Smooth muscle cell (in vitro differentiated cells): ENCODE results near the gene SP1. TPM values are rescaled to one million over a fixed set of nuclear protein-coding genes. Genes with fewer than 3 reads are reported as not detected.
"Not testable (repeated sequence)": the region's sequence is repeated elsewhere in the genome, so short reads cannot be mapped to it uniquely, and the experiment has no call there.

Source experiments
- DNase-seq: peaks from one replicate; lab custom pipeline; 2025; ENCODE audit not compliant: unreplicated experiment; lab: John Stamatoyannopoulos, UW
- H2AFZ ChIP-seq: fragments of 200-600 bp; sonication (generic); 2 replicates; pipeline ENCODE4 v1.6.0; 2016; ENCODE audit warnings: antibody characterized with exemption, low read depth, mild to moderate bottlenecking
- H3F3A ChIP-seq: fragments of 200-600 bp; sonication (generic); 2 replicates; pipeline ENCODE4 v1.6.0; 2017; ENCODE audit warnings: antibody characterized with exemption, low read depth
- H3K27ac ChIP-seq: fragments of 200-600 bp; sonication (generic); 2 replicates; pipeline ENCODE4 v1.5.1; 2016; ENCODE audit warnings: low read depth, mild to moderate bottlenecking
- H3K27me3 ChIP-seq: fragments of 200-600 bp; sonication (generic); 2 replicates; pipeline ENCODE4 v1.6.1; 2016; ENCODE audit warnings: low read depth, mild to moderate bottlenecking
- H3K36me3 ChIP-seq: fragments of 200-600 bp; sonication (generic); 2 replicates; pipeline ENCODE4 v1.5.1; 2016; ENCODE audit warnings: low read depth
- H3K4me1 ChIP-seq: fragments of 200-600 bp; sonication (generic); 2 replicates; pipeline ENCODE4 v1.5.1; 2016; ENCODE audit warnings: low read depth
- H3K4me2 ChIP-seq: fragments of 200-600 bp; sonication (generic); 2 replicates; pipeline ENCODE4 v1.6.0; 2016; ENCODE audit warnings: mild to moderate bottlenecking
- H3K4me3 ChIP-seq: fragments of 200-600 bp; sonication (generic); 2 replicates; pipeline ENCODE4 v1.5.1; 2016; ENCODE audit warnings: mild to moderate bottlenecking
- H3K79me2 ChIP-seq: fragments of 200-600 bp; sonication (generic); 2 replicates; pipeline ENCODE4 v1.6.0; 2016; ENCODE audit warnings: low read depth, mild to moderate bottlenecking
- H3K9ac ChIP-seq: fragments of 200-600 bp; sonication (generic); 2 replicates; pipeline ENCODE4 v1.6.0; 2016; ENCODE audit warnings: low read depth
- H3K9me3 ChIP-seq: fragments of 200-600 bp; sonication (generic); replicated peaks from 2 replicates; pipeline ENCODE4 v1.5.1; 2016; ENCODE audit warnings: low read depth
- H4K20me1 ChIP-seq: fragments of 200-600 bp; sonication (generic); 2 replicates; pipeline ENCODE4 v1.6.0; 2016; ENCODE audit warnings: low read depth
- WGBS: methylation state at CpG from one replicate; pipeline ENCODE4 v1.1.7; 2016; ENCODE audit warnings: low lambda C conversion rate; 5-methylcytosine and 5-hydroxymethylcytosine counted together
- polyA plus RNA-seq: library from polyadenylated mRNA; unstranded; fragments of >200 nt; fragmentation: Nextera tagmentation; extraction: Ambion mirVana; gene quantifications from 2 replicates; pipeline ENCODE4 v1.2.1, GENCODE V29; 2016
- total RNA-seq: library from RNA; depleted of rRNA; stranded (reverse); fragments of >200 nt; gene quantifications from 2 replicates; pipeline ENCODE4 v1.2.3, GENCODE V29; 2014
- TF ChIP-seq, protein P1 (sequence below): fragments of 200-600 bp; sonication (generic); IDR thresholded peaks from 2 replicates; pipeline ENCODE4 v1.5.1; 2017; ENCODE audit warnings: borderline replicate concordance, mild to moderate bottlenecking, antibody characterized with exemption; ENCODE audit not compliant: insufficient read depth, poor library complexity, severe bottlenecking

SP1 gene
- total and polyA plus RNA-seq, 2 experiments from 2014 or later: 10.1 to 51.5 TPM

DNA sequence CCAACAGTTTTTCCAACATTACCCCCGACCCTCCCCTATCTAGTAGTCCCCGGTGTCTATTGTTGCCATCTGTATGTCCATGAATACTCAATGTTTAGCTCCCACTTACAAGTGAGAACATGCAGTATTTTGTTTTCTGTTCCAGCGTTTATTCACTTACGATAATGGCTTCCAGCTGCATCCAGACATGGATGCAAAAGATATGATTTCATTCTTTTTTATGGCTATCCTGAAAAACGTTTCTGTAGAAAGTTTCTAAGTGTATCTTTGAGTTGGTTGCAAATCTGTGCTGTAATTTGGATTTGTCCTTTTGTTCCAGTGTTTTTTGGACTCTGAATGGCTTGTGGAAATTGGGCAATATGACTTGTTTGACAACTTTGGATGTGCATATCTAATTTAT is 11.7 kb downstream of the SP1 start:
- no peak for DNase-seq
- 87% methylated on average over 5 of the region's 5 CpGs for WGBS
- peaks cover 26% of the 10 kb centered on the region for H3K4me1 ChIP-seq
- peaks cover 96% of the 10 kb centered on the region for H4K20me1 ChIP-seq
- H3K4me2 ChIP-seq: no peak overlapping the region
- peaks cover 10% of the 10 kb centered on the region for H3F3A ChIP-seq
- H3K27ac ChIP-seq: no peak overlapping the region
- H2AFZ ChIP-seq: no peak overlapping the region
- H3K4me3 ChIP-seq: no peak overlapping the region
- H3K79me2 ChIP-seq: peaks cover 92% of the 10 kb centered on the region
- no peak overlapping the region for H3K9ac ChIP-seq
- H3K27me3 ChIP-seq: no peaks in the 10 kb centered on the region
- TF ChIP-seq, protein P1, sequence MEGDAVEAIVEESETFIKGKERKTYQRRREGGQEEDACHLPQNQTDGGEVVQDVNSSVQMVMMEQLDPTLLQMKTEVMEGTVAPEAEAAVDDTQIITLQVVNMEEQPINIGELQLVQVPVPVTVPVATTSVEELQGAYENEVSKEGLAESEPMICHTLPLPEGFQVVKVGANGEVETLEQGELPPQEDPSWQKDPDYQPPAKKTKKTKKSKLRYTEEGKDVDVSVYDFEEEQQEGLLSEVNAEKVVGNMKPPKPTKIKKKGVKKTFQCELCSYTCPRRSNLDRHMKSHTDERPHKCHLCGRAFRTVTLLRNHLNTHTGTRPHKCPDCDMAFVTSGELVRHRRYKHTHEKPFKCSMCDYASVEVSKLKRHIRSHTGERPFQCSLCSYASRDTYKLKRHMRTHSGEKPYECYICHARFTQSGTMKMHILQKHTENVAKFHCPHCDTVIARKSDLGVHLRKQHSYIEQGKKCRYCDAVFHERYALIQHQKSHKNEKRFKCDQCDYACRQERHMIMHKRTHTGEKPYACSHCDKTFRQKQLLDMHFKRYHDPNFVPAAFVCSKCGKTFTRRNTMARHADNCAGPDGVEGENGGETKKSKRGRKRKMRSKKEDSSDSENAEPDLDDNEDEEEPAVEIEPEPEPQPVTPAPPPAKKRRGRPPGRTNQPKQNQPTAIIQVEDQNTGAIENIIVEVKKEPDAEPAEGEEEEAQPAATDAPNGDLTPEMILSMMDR: no peak
- no peaks in the 10 kb centered on the region for H3K9me3 ChIP-seq
- H3K36me3 ChIP-seq: no peaks in the 10 kb centered on the region

DNA sequence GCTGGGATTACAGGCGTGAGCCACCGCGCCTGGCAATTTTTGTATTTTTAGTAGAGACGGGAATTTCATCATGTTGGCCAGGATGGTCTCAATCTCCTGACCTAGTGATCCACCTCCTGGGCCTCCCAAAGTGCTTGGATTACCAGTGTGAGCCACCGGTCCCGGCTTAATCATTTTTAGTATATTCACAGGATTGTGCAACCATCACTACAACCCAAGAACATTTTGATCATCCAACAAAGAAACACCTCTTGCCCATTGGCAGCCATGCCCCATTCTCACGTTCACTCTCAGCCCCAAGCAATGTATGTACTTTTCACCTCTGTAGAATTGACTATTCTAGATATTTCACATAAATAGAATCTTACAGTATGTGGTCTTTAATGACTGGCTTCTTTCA is 19.9 kb downstream of the SP1 start:
- H3K27ac ChIP-seq: no peak overlapping the region
- H3F3A ChIP-seq: no peaks in the 10 kb centered on the region
- peaks cover 92% of the 10 kb centered on the region for H4K20me1 ChIP-seq
- WGBS: 99% methylated on average over 7 of the region's 7 CpGs
- no peak overlapping the region for H2AFZ ChIP-seq
- no peaks in the 10 kb centered on the region for H3K9me3 ChIP-seq
- no peaks in the 10 kb centered on the region for H3K4me1 ChIP-seq
- TF ChIP-seq, protein P1: no peak
- no peaks in the 10 kb centered on the region for H3K27me3 ChIP-seq
- no peak overlapping the region for H3K4me3 ChIP-seq
- no peak overlapping the region for H3K9ac ChIP-seq
- H3K36me3 ChIP-seq: no peaks in the 10 kb centered on the region
- DNase-seq: no peak
- H3K4me2 ChIP-seq: no peak overlapping the region
- peaks cover 81% of the 10 kb centered on the region for H3K79me2 ChIP-seq

DNA sequence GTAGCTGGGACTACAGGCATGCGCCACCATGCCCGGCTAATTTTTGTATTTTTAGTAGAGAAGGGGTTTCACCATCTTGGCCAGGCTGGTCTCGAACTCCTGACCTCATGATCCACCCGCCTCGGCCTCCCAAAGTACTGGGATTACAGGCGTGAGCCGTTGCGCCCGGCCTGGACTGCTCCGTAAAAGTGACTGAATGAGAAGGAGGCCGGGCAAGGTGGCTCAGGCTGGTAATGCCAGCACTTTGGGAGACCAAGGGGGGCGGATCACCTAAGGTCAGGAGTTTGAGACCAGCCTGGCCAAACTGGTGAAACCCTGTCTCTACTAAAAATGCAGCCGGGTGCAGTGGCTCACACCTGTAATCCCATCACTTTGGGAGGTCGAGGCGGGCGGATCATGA is 22.4 kb downstream of the SP1 start:
- H3K36me3 ChIP-seq, H2AFZ ChIP-seq, H3F3A ChIP-seq, H3K9me3 ChIP-seq, H3K4me2 ChIP-seq, H3K9ac ChIP-seq, H3K4me3 ChIP-seq, H3K4me1 ChIP-seq, H3K27ac ChIP-seq, DNase-seq, H3K27me3 ChIP-seq: not testable (repeated sequence)
- WGBS: 99% methylated on average over 16 of the region's 16 CpGs
- Histone ChIP-seq H3K79me2 (peaks cover 62% of the 10 kb centered on the region), H4K20me1 (peaks cover 85% of the 10 kb centered on the region)

DNA sequence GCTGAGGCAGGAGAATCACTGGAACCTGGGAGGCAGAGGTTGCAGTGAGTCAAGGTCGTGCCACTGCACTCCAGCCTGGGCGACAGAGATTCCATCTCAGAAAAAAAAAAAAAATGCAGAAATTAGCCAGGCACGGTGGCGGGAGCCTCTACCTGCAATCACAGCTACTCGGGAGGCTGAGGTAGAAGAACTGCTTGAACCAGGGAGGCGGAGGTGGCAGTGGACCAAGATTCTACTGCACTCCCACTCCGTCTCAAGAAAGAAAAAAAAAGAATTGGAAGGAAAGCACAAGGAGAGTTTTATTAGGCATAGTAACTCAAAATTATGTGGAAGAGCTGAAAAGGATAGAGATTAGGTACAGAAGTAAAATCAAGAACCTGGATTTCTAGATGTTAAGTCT is 22.9 kb downstream of the SP1 start:
- no peaks in the 10 kb centered on the region for H3K9me3 ChIP-seq
- no peaks in the 10 kb centered on the region for H3K4me1 ChIP-seq
- no peak overlapping the region for H3K4me3 ChIP-seq
- no peak overlapping the region for H3K27ac ChIP-seq
- peaks cover 80% of the 10 kb centered on the region for H4K20me1 ChIP-seq
- no peak overlapping the region for H3K4me2 ChIP-seq
- H3K36me3 ChIP-seq: no peaks in the 10 kb centered on the region
- no peak overlapping the region for H2AFZ ChIP-seq
- H3K27me3 ChIP-seq: no peaks in the 10 kb centered on the region
- TF ChIP-seq, protein P1: no peak
- H3K79me2 ChIP-seq: peaks cover 57% of the 10 kb centered on the region
- 98% methylated on average over 7 of the region's 7 CpGs for WGBS
- no peak for DNase-seq
- H3K9ac ChIP-seq: no peak overlapping the region
- no peaks in the 10 kb centered on the region for H3F3A ChIP-seq
